H9 (cell line): ENCODE measurements around the gene TAF4. TPM values are rescaled to one million over a fixed set of nuclear protein-coding genes. Genes with fewer than 3 reads are reported as not detected.

Experiments used
- DNase-seq: peaks from one replicate; pipeline ENCODE4 v3.0.0-alpha.2; 2017
- H2AFZ ChIP-seq: one replicate; pipeline ENCODE4 v1.6.1; 2013; ENCODE audit warnings: mild to moderate bottlenecking, low read length, control low read depth, moderate library complexity
- H2AK5ac ChIP-seq: 2 replicates; pipeline ENCODE4 v1.6.1; 2013; ENCODE audit warnings: low read length, control low read depth, mixed read lengths; ENCODE audit not compliant: insufficient read length
- H2BK120ac ChIP-seq: one replicate; pipeline ENCODE4 v1.6.1; 2013; ENCODE audit warnings: low read depth, mild to moderate bottlenecking, low read length, control low read depth, inconsistent platforms; ENCODE audit not compliant: poor library complexity, severe bottlenecking
- H2BK12ac ChIP-seq: 2 replicates; pipeline ENCODE4 v1.6.1; 2013; ENCODE audit warnings: low read length, control low read depth, mixed read lengths, low read depth; ENCODE audit not compliant: insufficient read length
- H2BK15ac ChIP-seq: 2 replicates; pipeline ENCODE4 v1.6.1; 2013; ENCODE audit warnings: low read depth, low read length, control low read depth
- H2BK20ac ChIP-seq: one replicate; pipeline ENCODE4 v1.6.1; 2013; ENCODE audit warnings: low read depth, mild to moderate bottlenecking, low read length, control low read depth, inconsistent platforms; ENCODE audit not compliant: poor library complexity, severe bottlenecking
- H2BK5ac ChIP-seq: 2 replicates; pipeline ENCODE4 v1.6.1; 2013; ENCODE audit warnings: low read length, control low read depth, mixed read lengths; ENCODE audit not compliant: insufficient read length
- H3K14ac ChIP-seq: 2 replicates; pipeline ENCODE4 v1.6.1; 2013; ENCODE audit warnings: low read length, control low read depth; ENCODE audit not compliant: insufficient read depth
- H3K18ac ChIP-seq: 2 replicates; pipeline ENCODE4 v1.6.1; 2013; ENCODE audit warnings: low read depth, mild to moderate bottlenecking, mixed read lengths, low read length, control low read depth; ENCODE audit not compliant: insufficient read length
- H3K23ac ChIP-seq: 2 replicates; pipeline ENCODE4 v1.6.1; 2013; ENCODE audit warnings: low read length, control low read depth, mixed read lengths, low read depth; ENCODE audit not compliant: insufficient read length
- H3K23me2 ChIP-seq: 2 replicates; pipeline ENCODE4 v1.6.1; 2013; ENCODE audit warnings: low read depth, mild to moderate bottlenecking, mixed read lengths, low read length, control low read depth; ENCODE audit not compliant: insufficient read length, poor library complexity, severe bottlenecking
- H3K27ac ChIP-seq: 2 replicates; pipeline ENCODE4 v1.5.1; 2013; ENCODE audit warnings: low read length, control low read depth, mixed read lengths, low read depth; ENCODE audit not compliant: insufficient read length
- H3K27me3 ChIP-seq: 2 replicates; pipeline ENCODE4 v1.6.1; 2013; ENCODE audit warnings: low read length, control low read depth, inconsistent platforms; ENCODE audit not compliant: insufficient read depth
- H3K4ac ChIP-seq: 2 replicates; pipeline ENCODE4 v1.6.1; 2013; ENCODE audit warnings: low read depth, mild to moderate bottlenecking, control low read depth, inconsistent platforms, low read length, moderate library complexity
- H3K4me1 ChIP-seq: 2 replicates; pipeline ENCODE4 v1.6.1; 2013; ENCODE audit warnings: low read length, control low read depth, inconsistent platforms; ENCODE audit not compliant: insufficient read depth
- H3K4me2 ChIP-seq: 2 replicates; pipeline ENCODE4 v1.6.1; 2013; ENCODE audit warnings: low read length, control low read depth, mixed read lengths; ENCODE audit not compliant: insufficient read length, insufficient read depth
- H3K56ac ChIP-seq: 2 replicates; pipeline ENCODE4 v1.6.1; 2013; ENCODE audit warnings: low read depth, mild to moderate bottlenecking, mixed read lengths, low read length, control low read depth; ENCODE audit not compliant: insufficient read length
- H3K79me1 ChIP-seq: 2 replicates; pipeline ENCODE4 v1.6.1; 2013; ENCODE audit warnings: low read depth, mild to moderate bottlenecking, moderate library complexity, low read length, control low read depth, inconsistent platforms; ENCODE audit not compliant: insufficient read depth, poor library complexity, severe bottlenecking
- H3K79me2 ChIP-seq: 2 replicates; pipeline ENCODE4 v1.6.1; 2013; ENCODE audit warnings: low read length, control low read depth, inconsistent platforms; ENCODE audit not compliant: insufficient read depth
- H3K9ac ChIP-seq: 2 replicates; pipeline ENCODE4 v1.6.1; 2013; ENCODE audit warnings: low read length, control low read depth, mixed read lengths; ENCODE audit not compliant: insufficient read length; ENCODE audit errors: extremely low read depth
- H3K9me3 ChIP-seq: one replicate; pipeline ENCODE4 v1.6.1; 2013; ENCODE audit warnings: low read depth, low read length, inconsistent platforms; ENCODE audit not compliant: control insufficient read depth
- H3T11ph ChIP-seq: one replicate; pipeline ENCODE4 v1.6.1; 2013; ENCODE audit warnings: mild to moderate bottlenecking, low read length, control low read depth, inconsistent platforms
- H4K20me1 ChIP-seq: one replicate; pipeline ENCODE4 v1.6.1; 2013; ENCODE audit not compliant: control insufficient read depth, insufficient read length, insufficient read depth
- H4K5ac ChIP-seq: 2 replicates; pipeline ENCODE4 v1.6.1; 2013; ENCODE audit warnings: low read depth, mild to moderate bottlenecking, mixed read lengths, low read length, control low read depth; ENCODE audit not compliant: insufficient read length
- H4K8ac ChIP-seq: replicated peaks from 2 replicates; pipeline ENCODE4 v1.6.1; 2013; ENCODE audit warnings: low read length, control low read depth, mixed read lengths, low read depth; ENCODE audit not compliant: insufficient read length
- H4K91ac ChIP-seq: 2 replicates; pipeline ENCODE4 v1.6.1; 2013; ENCODE audit warnings: low read depth, mild to moderate bottlenecking, moderate library complexity, mixed read lengths, low read length, control low read depth; ENCODE audit not compliant: insufficient read length
- H3K27ac Mint-ChIP-seq, 3 experiments: 2 replicates in 2 of 3; 3 replicates in 1 of 3; pipeline ENCODE4 v1.8.0; 2020 to 2021; ENCODE audit warnings: mixed read lengths in 3 of 3, mild to moderate bottlenecking in 1 of 3, moderate library complexity in 1 of 3
- H3K27me3 Mint-ChIP-seq: 2 replicates; pipeline ENCODE4 v1.8.0; 2021; ENCODE audit warnings: low read depth, mild to moderate bottlenecking, moderate library complexity, mixed read lengths
- H3K36me3 Mint-ChIP-seq, 3 experiments: 2 replicates in 2 of 3; 3 replicates in 1 of 3; pipeline ENCODE4 v1.8.0; 2020 to 2021; ENCODE audit warnings: low read depth in 3 of 3, mixed read lengths in 3 of 3; ENCODE audit not compliant: insufficient read depth in 1 of 3
- H3K4me1 Mint-ChIP-seq, 2 experiments: 2 replicates each; pipeline ENCODE4 v1.8.0; 2020; ENCODE audit warnings: mixed read lengths in 2 of 2
- H3K4me3 Mint-ChIP-seq, 2 experiments: 2 replicates in 1 of 2; 3 replicates in 1 of 2; pipeline ENCODE4 v1.8.0; 2020 to 2021; ENCODE audit warnings: mild to moderate bottlenecking in 2 of 2, mixed read lengths in 2 of 2, moderate library complexity in 1 of 2
- H3K9me3 Mint-ChIP-seq, 2 experiments: 2 replicates in 1 of 2; 3 replicates in 1 of 2; pipeline ENCODE4 v1.8.0; 2020; ENCODE audit warnings: mild to moderate bottlenecking in 2 of 2, mixed read lengths in 2 of 2, moderate library complexity in 1 of 2
- WGBS: extraction: QIAGEN DNeasy Blood & Tissue Kit; methylation state at CpG from one replicate; pipeline ENCODE4 v1.1.7; 2013; ENCODE audit warnings: missing lambda C conversion rate, low lambda C conversion rate, mixed read lengths; ENCODE audit not compliant: insufficient read length; ENCODE audit errors: extremely low coverage; 5-methylcytosine and 5-hydroxymethylcytosine counted together
- total RNA-seq: library from RNA; stranded (reverse); gene quantifications from 2 replicates; pipeline ENCODE4 v1.2.1, GENCODE V29; 2021
- TF ChIP-seq, protein P1 (sequence below): fragments of 200-600 bp; sonication (generic); conservative IDR thresholded peaks from 3 replicates; pipeline ENCODE4 v1.8.0; 2021; ENCODE audit warnings: antibody characterized with exemption, mild to moderate bottlenecking

The TAF4 gene
- total RNA-seq, 1 experiment from 2014 or later, result 30.8 TPM

DNA sequence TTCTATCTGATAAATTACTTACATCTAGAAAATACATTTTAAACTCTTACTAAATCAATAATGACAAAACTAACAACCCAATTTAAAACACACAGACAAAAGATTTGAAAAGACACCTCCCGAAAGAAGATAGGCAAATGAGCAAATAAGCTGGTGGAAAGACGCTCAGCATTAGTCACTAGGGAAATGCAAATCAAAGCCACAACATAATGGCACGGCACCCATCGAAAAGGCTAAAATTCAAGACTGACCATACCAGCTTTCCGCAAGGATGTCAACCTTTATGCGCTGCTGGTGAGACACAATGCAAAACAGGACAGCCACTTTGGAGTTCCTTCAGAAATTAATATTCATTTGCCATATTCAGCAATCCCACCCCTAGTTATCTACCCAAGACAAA is 25.9 kb downstream of the TAF4 start:
- Histone ChIP-seq H3K9me3 (no peaks in the 10 kb centered on the region), H2BK20ac (no peak overlapping the region), H3K27me3 (no peaks in the 10 kb centered on the region), H3K23ac (no peak overlapping the region), H2BK15ac (no peak overlapping the region), H3K4me2 (no peak overlapping the region), H4K20me1 (peaks cover 2% of the 10 kb centered on the region), H3K18ac (no peak overlapping the region), H3K27ac (no peak overlapping the region), H4K91ac (no peak overlapping the region), H2BK120ac (no peak overlapping the region), H3K79me2 (peaks cover 33% of the 10 kb centered on the region; the same call in 1 of the 2 replicates), H4K5ac (no peak overlapping the region), H2BK5ac (no peak overlapping the region), H2BK12ac (no peak overlapping the region), H3K79me1 (peaks cover 4% of the 10 kb centered on the region), H4K8ac (no peak overlapping the region), H3K14ac (no peak overlapping the region), H3K4me1 (0 out of 2 replicates have a peak, but pooled peaks cover 2% of the 10 kb centered on the region), H3K56ac (no peak overlapping the region), H2AFZ (no peak overlapping the region), H3T11ph (no peak overlapping the region), H3K4ac (no peak overlapping the region), H3K23me2 (no peaks in the 10 kb centered on the region), H3K9ac (no peak overlapping the region), H2AK5ac (no peak overlapping the region)
- H3K4me3 Mint-ChIP-seq, result no peak overlapping the region
- peaks cover 5 to 8% of the 10 kb centered on the region in 2 experiments; a peak in 4 of 5 replicates for H3K9me3 Mint-ChIP-seq
- WGBS, result no CpG with 5 or more reads among the region's 6 CpGs
- H3K27me3 Mint-ChIP-seq, result no peaks in the 10 kb centered on the region; the same call in 1 of the 2 replicates
- TF ChIP-seq, protein P1, sequence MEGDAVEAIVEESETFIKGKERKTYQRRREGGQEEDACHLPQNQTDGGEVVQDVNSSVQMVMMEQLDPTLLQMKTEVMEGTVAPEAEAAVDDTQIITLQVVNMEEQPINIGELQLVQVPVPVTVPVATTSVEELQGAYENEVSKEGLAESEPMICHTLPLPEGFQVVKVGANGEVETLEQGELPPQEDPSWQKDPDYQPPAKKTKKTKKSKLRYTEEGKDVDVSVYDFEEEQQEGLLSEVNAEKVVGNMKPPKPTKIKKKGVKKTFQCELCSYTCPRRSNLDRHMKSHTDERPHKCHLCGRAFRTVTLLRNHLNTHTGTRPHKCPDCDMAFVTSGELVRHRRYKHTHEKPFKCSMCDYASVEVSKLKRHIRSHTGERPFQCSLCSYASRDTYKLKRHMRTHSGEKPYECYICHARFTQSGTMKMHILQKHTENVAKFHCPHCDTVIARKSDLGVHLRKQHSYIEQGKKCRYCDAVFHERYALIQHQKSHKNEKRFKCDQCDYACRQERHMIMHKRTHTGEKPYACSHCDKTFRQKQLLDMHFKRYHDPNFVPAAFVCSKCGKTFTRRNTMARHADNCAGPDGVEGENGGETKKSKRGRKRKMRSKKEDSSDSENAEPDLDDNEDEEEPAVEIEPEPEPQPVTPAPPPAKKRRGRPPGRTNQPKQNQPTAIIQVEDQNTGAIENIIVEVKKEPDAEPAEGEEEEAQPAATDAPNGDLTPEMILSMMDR, result no peak
- no peak for DNase-seq
- peaks cover 46 to 48% of the 10 kb centered on the region in 2 experiments for H3K4me1 Mint-ChIP-seq
- H3K27ac Mint-ChIP-seq, result no peak overlapping the region
- peaks cover 6 to 16% (median 13%) of the 10 kb centered on the region in 3 experiments for H3K36me3 Mint-ChIP-seq
